Measurements from ENCODE around the gene HMGB2.

HMGB2 gene

GRCh38 chr4:173291899-173292298 is 42.3 kb downstream of the HMGB2 start:
- H3K4me3 ChIP-seq (ENCODE audit: low read depth, low read length), result no peak overlapping the region
- TF ChIP-seq, protein P1, sequence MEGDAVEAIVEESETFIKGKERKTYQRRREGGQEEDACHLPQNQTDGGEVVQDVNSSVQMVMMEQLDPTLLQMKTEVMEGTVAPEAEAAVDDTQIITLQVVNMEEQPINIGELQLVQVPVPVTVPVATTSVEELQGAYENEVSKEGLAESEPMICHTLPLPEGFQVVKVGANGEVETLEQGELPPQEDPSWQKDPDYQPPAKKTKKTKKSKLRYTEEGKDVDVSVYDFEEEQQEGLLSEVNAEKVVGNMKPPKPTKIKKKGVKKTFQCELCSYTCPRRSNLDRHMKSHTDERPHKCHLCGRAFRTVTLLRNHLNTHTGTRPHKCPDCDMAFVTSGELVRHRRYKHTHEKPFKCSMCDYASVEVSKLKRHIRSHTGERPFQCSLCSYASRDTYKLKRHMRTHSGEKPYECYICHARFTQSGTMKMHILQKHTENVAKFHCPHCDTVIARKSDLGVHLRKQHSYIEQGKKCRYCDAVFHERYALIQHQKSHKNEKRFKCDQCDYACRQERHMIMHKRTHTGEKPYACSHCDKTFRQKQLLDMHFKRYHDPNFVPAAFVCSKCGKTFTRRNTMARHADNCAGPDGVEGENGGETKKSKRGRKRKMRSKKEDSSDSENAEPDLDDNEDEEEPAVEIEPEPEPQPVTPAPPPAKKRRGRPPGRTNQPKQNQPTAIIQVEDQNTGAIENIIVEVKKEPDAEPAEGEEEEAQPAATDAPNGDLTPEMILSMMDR (IDR thresholded peaks at IDR 0.05; ENCODE audit: borderline replicate concordance, insufficient read depth, low read depth, low read length), result no peak

DNA sequence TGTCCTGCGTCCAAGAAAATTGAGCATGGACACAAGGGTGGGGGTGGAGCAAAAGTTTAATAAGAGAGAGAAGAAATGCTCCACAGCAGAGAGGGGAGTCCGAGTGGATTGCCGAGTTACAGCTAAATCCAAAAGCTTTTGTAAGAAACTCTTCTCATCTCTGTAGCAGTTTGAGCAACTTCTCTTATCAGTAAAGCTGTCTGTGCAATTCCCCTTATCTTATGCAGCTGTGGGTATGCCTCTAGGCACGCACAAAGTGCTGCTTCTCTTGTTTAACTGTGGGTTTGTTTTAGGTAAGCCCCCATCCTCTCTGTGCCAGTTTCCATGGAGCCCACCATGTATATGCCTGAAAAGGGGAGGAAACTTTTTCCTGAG is 44.8 kb downstream of the HMGB2 start:
- TF ChIP-seq, protein P1 (IDR thresholded peaks at IDR 0.05; ENCODE audit: borderline replicate concordance, insufficient read depth, low read depth, low read length), result no peak
- no peak overlapping the region for H3K4me3 ChIP-seq (ENCODE audit: low read depth, low read length)

GRCh38 chr4:173288698-173289352 is 45.3 kb downstream of the HMGB2 start:
- TF ChIP-seq, protein P1 (IDR thresholded peaks at IDR 0.05; ENCODE audit: borderline replicate concordance, insufficient read depth, low read depth, low read length), result no peak
- no peak overlapping the region for H3K4me3 ChIP-seq (ENCODE audit: low read depth, low read length)

DNA sequence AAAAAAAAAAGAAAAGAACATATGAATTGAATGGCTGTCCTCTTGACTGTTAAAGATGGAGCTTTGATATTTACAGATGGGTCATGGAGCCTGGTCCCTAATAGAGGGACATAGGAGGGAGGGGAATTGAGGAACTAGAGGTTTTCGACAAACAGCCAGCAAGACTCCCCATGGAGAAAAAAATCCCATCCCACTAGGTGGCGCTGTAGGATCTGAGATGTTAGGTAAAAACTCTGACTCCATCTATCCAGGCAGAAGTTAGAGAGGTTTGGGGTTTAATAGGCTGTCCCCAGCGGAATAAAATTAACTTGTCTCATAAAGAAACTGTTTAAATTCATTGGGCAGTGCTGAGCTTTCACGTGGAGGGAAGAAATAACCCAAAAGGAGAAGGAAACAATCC is 45.9 kb downstream of the HMGB2 start:
- H3K4me3 ChIP-seq (ENCODE audit: low read depth, low read length), result no peak overlapping the region
- TF ChIP-seq, protein P1 (IDR thresholded peaks at IDR 0.05; ENCODE audit: borderline replicate concordance, insufficient read depth, low read depth, low read length), result peak; percentile 58; the same call in 1 of the 2 replicates

DNA sequence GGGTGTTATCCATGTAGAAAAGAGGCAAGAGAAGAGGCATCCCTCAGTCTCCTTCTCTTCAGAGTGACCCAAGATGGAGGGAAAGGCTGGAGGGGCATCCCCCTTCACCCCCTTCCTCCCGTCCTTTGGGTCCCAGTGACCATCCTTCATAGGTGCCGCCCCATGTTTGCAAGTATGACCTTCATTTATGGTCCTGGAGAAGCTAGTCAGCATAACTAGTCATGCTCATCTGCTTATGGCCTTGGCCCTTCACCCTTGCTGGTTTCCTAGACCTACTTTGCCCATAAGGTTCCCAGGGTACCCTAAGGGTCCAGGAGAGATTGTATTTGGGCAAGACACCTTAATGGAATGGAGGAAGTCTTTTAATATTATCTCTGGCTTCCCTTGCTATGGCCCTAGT is 46.7 kb downstream of the HMGB2 start:
- H3K4me3 ChIP-seq (ENCODE audit: low read depth, low read length), result no peak overlapping the region
- TF ChIP-seq, protein P1 (IDR thresholded peaks at IDR 0.05; ENCODE audit: borderline replicate concordance, insufficient read depth, low read depth, low read length), result no peak

- no peak overlapping the region for H3K4me3 ChIP-seq (ENCODE audit: low read depth, low read length)
- TF ChIP-seq, protein P1 (IDR thresholded peaks at IDR 0.05; ENCODE audit: borderline replicate concordance, insufficient read depth, low read depth, low read length), result no peak
Observed at GRCh38 chr4:173284463-173284862, 49.7 kb downstream of the HMGB2 start.

DNA sequence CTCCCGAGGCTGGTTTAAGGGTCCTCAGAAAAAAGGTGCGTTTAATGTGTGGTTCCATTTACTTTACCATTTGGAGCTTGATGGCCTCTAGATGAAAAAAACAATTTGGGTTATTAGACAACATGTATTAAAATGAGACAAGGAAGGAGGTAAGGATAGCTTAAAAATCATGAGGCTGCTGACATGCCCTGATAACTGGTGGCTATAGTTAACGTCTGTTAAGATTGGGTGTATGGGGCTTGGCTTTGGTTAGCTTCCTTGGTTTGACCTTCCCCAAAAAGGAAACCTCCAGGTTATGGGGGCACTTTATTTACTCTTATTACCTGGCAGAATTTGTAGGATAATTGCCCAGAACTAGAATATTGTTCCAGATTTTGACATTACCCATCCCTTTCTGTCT is 51.5 kb downstream of the HMGB2 start:
- H3K4me3 ChIP-seq (ENCODE audit: low read depth, low read length), result no peak overlapping the region
- TF ChIP-seq, protein P1 (IDR thresholded peaks at IDR 0.05; ENCODE audit: borderline replicate concordance, insufficient read depth, low read depth, low read length), result no peak

All from GM12875 (cell line).